Panc1 (cell line): ENCODE data around the gene PCCA.

Experiments
- POLR2AphosphoS5 ChIP-seq: IDR thresholded peaks from 2 replicates; pipeline ENCODE4 v1.6.1; 2012; ENCODE audit warnings: mild to moderate bottlenecking, low read depth, low read length, moderate library complexity
- TF ChIP-seq, protein P1 (sequence below), 2 experiments: IDR thresholded peaks; 2 replicates each; pipeline ENCODE4 v1.6.1; 2011 to 2012; ENCODE audit warnings: low read depth in 2 of 2, control low read depth in 1 of 2, low read length in 1 of 2, mild to moderate bottlenecking in 1 of 2, moderate library complexity in 1 of 2; ENCODE audit not compliant: insufficient read depth in 1 of 2
- TF ChIP-seq, protein P2 (sequence below): fragments of 450-650 bp; IDR thresholded peaks from 2 replicates; pipeline ENCODE4 v1.5.1; 2017; ENCODE audit warnings: mild to moderate bottlenecking

DNA sequence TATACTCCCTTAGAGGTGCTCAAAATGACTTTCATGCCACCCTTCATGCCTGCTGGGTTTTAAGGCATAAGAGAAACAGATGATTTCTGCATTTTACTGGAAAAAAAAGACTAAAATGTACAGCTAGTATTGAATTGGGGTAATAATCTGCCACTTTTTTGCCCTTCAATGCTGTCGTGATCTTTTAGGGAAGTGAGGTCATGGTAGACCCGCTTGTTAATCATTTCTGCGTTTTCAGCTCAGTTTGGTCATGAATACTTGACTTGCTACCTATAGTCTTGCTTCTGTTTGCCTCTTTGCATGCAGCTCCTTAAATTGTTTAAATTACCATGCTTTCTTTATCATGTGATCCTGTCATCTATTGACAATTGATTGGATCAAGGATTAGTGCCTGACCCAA lies 90.4 kb downstream of the PCCA start:
- TF ChIP-seq, protein P1, sequence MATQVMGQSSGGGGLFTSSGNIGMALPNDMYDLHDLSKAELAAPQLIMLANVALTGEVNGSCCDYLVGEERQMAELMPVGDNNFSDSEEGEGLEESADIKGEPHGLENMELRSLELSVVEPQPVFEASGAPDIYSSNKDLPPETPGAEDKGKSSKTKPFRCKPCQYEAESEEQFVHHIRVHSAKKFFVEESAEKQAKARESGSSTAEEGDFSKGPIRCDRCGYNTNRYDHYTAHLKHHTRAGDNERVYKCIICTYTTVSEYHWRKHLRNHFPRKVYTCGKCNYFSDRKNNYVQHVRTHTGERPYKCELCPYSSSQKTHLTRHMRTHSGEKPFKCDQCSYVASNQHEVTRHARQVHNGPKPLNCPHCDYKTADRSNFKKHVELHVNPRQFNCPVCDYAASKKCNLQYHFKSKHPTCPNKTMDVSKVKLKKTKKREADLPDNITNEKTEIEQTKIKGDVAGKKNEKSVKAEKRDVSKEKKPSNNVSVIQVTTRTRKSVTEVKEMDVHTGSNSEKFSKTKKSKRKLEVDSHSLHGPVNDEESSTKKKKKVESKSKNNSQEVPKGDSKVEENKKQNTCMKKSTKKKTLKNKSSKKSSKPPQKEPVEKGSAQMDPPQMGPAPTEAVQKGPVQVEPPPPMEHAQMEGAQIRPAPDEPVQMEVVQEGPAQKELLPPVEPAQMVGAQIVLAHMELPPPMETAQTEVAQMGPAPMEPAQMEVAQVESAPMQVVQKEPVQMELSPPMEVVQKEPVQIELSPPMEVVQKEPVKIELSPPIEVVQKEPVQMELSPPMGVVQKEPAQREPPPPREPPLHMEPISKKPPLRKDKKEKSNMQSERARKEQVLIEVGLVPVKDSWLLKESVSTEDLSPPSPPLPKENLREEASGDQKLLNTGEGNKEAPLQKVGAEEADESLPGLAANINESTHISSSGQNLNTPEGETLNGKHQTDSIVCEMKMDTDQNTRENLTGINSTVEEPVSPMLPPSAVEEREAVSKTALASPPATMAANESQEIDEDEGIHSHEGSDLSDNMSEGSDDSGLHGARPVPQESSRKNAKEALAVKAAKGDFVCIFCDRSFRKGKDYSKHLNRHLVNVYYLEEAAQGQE (IDR thresholded peaks at IDR 0.05; ENCODE audit: insufficient read depth in 1 of 2, low read depth in 2 of 2, low read length in 1 of 2), result no peak
- TF ChIP-seq, protein P2, sequence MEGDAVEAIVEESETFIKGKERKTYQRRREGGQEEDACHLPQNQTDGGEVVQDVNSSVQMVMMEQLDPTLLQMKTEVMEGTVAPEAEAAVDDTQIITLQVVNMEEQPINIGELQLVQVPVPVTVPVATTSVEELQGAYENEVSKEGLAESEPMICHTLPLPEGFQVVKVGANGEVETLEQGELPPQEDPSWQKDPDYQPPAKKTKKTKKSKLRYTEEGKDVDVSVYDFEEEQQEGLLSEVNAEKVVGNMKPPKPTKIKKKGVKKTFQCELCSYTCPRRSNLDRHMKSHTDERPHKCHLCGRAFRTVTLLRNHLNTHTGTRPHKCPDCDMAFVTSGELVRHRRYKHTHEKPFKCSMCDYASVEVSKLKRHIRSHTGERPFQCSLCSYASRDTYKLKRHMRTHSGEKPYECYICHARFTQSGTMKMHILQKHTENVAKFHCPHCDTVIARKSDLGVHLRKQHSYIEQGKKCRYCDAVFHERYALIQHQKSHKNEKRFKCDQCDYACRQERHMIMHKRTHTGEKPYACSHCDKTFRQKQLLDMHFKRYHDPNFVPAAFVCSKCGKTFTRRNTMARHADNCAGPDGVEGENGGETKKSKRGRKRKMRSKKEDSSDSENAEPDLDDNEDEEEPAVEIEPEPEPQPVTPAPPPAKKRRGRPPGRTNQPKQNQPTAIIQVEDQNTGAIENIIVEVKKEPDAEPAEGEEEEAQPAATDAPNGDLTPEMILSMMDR, result no peak
- no peak for TF ChIP-seq POLR2AphosphoS5
